Stomach (tissue), 9 donors: ENCODE data around the gene NFYA. TPM values are rescaled to one million over a fixed set of nuclear protein-coding genes. Genes with fewer than 3 reads are reported as not detected.

Experiments
- DNase-seq, 2 donors: peaks; one replicate each; pipeline versions ENCODE4 v3.0.0 to v3.0.0-alpha.2; 2013 to 2019
- H3K27ac ChIP-seq, 5 donors: fragments of 200-600 bp in 4 of 5; sonication (generic) in 4 of 5; one replicate each; pipeline ENCODE4 v1.5.1; 2013 to 2019; ENCODE audit warnings: mild to moderate bottlenecking in 1 of 5, moderate library complexity in 1 of 5
- H3K27me3 ChIP-seq, 3 donors: fragments of 200-600 bp; sonication (generic); one replicate each; pipeline ENCODE4 v1.5.1; 2017 to 2019; ENCODE audit warnings: mixed run types in 1 of 3
- H3K36me3 ChIP-seq, 4 donors: fragments of 200-600 bp; sonication (generic); 1 replicate in 3 of 4; 2 replicates in 1 of 4; pipeline ENCODE4 v1.5.1; 2016 to 2019
- H3K4me1 ChIP-seq, 4 donors: fragments of 200-600 bp; sonication (generic); one replicate each; pipeline ENCODE4 v1.5.1; 2016 to 2019
- H3K4me3 ChIP-seq, 4 donors: fragments of 200-600 bp; sonication (generic) in 3 of 4; one replicate each; pipeline ENCODE4 v1.5.1; 2016 to 2019; ENCODE audit warnings: mild to moderate bottlenecking in 1 of 4
- H3K9me3 ChIP-seq, 4 donors: fragments of 200-600 bp; sonication (generic); one replicate each; pipeline ENCODE4 v1.5.1; 2016 to 2019
- EP300 ChIP-seq: sonication (generic); formaldehyde crosslinking; IDR thresholded peaks from one replicate; pipeline ENCODE4 v1.6.1; 2017; ENCODE audit warnings: antibody characterized with exemption
- POLR2A ChIP-seq, 4 donors: fragments of 450-650 bp; IDR thresholded peaks; one replicate each; pipeline ENCODE4 v1.6.1; 2016; ENCODE audit warnings: antibody characterized with exemption in 4 of 4, control low read depth in 2 of 4, mild to moderate bottlenecking in 1 of 4, moderate library complexity in 1 of 4
- POLR2AphosphoS5 ChIP-seq, 3 donors: sonication (generic); formaldehyde crosslinking; IDR thresholded peaks; one replicate each; pipeline ENCODE4 v1.6.1; 2016; ENCODE audit warnings: antibody characterized with exemption in 3 of 3
- WGBS, 5 donors: extraction: QIAGEN DNeasy Blood & Tissue Kit in 3 of 5; methylation state at CpG; one replicate each; pipeline versions ENCODE4 v1.1.5 to v1.1.7; 2013 to 2018; 5-methylcytosine and 5-hydroxymethylcytosine counted together
- intact Hi-C: fragments of 100-400 bp; cut with DNase I; formaldehyde crosslinking; loops from one replicate; pipeline ENCODE4 v1.15.1; 2023; ENCODE audit warnings: low total_unique reads
- polyA plus RNA-seq, 3 donors: library from polyadenylated mRNA; stranded (reverse); fragments of 200-250 nt; gene quantifications; one replicate each; pipeline ENCODE4 v1.2.3, GENCODE V29; 2013
- total RNA-seq, 5 donors: library from RNA; depleted of rRNA; stranded (reverse); fragments of >200 nt; gene quantifications; one replicate each; pipeline versions ENCODE4 v1.1.0 to v1.2.3, GENCODE V29; 2014 to 2016
- TF ChIP-seq, protein P1 (sequence below), 7 experiments: fragments of 450-650 bp in 4 of 7; fragments of 200-600 bp in 3 of 7; sonication (generic) in 3 of 7; IDR thresholded peaks; one replicate each; pipeline ENCODE4 v1.5.1; 2016 to 2019; ENCODE audit warnings: antibody characterized with exemption in 7 of 7, control low read depth in 2 of 7, mild to moderate bottlenecking in 1 of 7
- donor health status: healthy with polysubstance abuse.
- donor health status: Bipolar disorder and iron deficiency.
- donor health status: healthy.

The NFYA gene
- total and polyA plus RNA-seq, 8 donors = 5.0 to 35.0 (median 13.4) TPM

- Histone ChIP-seq H3K4me3 (no peak overlapping the region), H3K36me3 (peaks cover 0 to 51% (median 34%) of the 10 kb centered on the region in 4 donors), H3K4me1 (no peaks in the 10 kb centered on the region), H3K27ac (no peak overlapping the region), H3K9me3 (no peaks in the 10 kb centered on the region), H3K27me3 (no peaks in the 10 kb centered on the region)
- WGBS, 5 donors = 87 to 92% (median 92%) methylated on average over 3 of the region's 3 CpGs
- TF ChIP-seq, protein P1, sequence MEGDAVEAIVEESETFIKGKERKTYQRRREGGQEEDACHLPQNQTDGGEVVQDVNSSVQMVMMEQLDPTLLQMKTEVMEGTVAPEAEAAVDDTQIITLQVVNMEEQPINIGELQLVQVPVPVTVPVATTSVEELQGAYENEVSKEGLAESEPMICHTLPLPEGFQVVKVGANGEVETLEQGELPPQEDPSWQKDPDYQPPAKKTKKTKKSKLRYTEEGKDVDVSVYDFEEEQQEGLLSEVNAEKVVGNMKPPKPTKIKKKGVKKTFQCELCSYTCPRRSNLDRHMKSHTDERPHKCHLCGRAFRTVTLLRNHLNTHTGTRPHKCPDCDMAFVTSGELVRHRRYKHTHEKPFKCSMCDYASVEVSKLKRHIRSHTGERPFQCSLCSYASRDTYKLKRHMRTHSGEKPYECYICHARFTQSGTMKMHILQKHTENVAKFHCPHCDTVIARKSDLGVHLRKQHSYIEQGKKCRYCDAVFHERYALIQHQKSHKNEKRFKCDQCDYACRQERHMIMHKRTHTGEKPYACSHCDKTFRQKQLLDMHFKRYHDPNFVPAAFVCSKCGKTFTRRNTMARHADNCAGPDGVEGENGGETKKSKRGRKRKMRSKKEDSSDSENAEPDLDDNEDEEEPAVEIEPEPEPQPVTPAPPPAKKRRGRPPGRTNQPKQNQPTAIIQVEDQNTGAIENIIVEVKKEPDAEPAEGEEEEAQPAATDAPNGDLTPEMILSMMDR (IDR thresholded peaks at IDR 0.05) = no peak
- intact Hi-C loops = no loop called here
- DNase-seq = no peak
Measured at GRCh38 chr6:41135062-41135832, 62.5 kb downstream of the NFYA start.

DNA sequence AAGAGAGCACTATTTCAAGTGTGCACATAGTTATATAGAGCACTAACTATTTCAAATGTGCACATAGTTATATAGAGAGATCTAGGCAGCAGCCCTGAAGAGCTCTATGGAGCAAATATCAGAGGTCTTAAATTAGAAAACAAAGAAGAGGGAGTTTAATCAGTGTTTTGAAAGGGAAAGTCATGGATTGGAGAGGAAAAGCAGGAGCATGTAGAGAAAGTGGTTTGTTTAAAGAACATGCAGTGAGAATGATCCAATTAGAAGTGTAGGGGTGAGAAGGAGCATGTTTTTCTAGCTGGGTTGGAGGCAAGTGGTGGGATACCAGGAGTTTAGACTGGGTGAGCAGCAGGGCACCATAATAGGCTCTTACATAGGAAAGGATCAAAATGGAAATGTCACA lies 64.1 kb downstream of the NFYA start:
- no peak overlapping the region for H3K27ac ChIP-seq
- H3K4me3 ChIP-seq = no peak overlapping the region
- H3K9me3 ChIP-seq = no peaks in the 10 kb centered on the region
- peaks cover 0 to 62% (median 47%) of the 10 kb centered on the region in 4 donors for H3K36me3 ChIP-seq
- TF ChIP-seq POLR2A (IDR thresholded peaks at IDR 0.05) (no peak), POLR2AphosphoS5 (IDR thresholded peaks at IDR 0.05) (no peak), EP300 (no peak)
- TF ChIP-seq, protein P1 (IDR thresholded peaks at IDR 0.05) = no peak
- no peak for DNase-seq
- no peaks in the 10 kb centered on the region for H3K4me1 ChIP-seq
- intact Hi-C loops = no loop called here
- no peaks in the 10 kb centered on the region for H3K27me3 ChIP-seq

GRCh38 chr6:41147917-41148316 lies 75.1 kb downstream of the NFYA start:
- WGBS, 5 donors = 92 to 100% (median 98%) methylated on average over 1 of the region's 1 CpG
- no peak overlapping the region for H3K4me3 ChIP-seq
- no peak overlapping the region for H3K27ac ChIP-seq
- H3K36me3 ChIP-seq = peaks cover 0 to 14% (median 4%) of the 10 kb centered on the region in 4 donors
- H3K4me1 ChIP-seq = no peaks in the 10 kb centered on the region
- no peaks in the 10 kb centered on the region for H3K27me3 ChIP-seq
- TF ChIP-seq, protein P1 (IDR thresholded peaks at IDR 0.05) = no peak
- TF ChIP-seq POLR2A (IDR thresholded peaks at IDR 0.05) = no peak
- no peak for TF ChIP-seq POLR2AphosphoS5 (IDR thresholded peaks at IDR 0.05)
- TF ChIP-seq EP300 = no peak
- intact Hi-C loops = no loop called here
- no peaks in the 10 kb centered on the region for H3K9me3 ChIP-seq
- no peak for DNase-seq

Other genes with a start within 250 kb of the NFYA start
- 10 to 100 TPM in 4 of 5 donors, 1 to 10 TPM in 1; 2.3 to 84.8 (median 58.3) TPM for gene UNC5CL, start 33.8 kb upstream of the NFYA start, total RNA-seq
- gene UNC5CL, start 33.8 kb upstream of the NFYA start, polyA plus RNA-seq = 10 to 100 TPM in 1 of 3 donors, 1 to 10 TPM in 2; 4.4 to 13.0 (median 9.7) TPM
- not detected for gene TSPO2, start 30.5 kb upstream of the NFYA start, total RNA-seq
- 1 to 10 TPM in 1 of 3 donors, under 1 TPM in 2; 0.15 to 1.4 (median 0.92) TPM for gene TSPO2, start 30.5 kb upstream of the NFYA start, polyA plus RNA-seq
- 10 to 100 TPM in 1 of 5 donors, 1 to 10 TPM in 1, not detected in 3; 7.2 to 12.6 TPM for gene APOBEC2, start 19.8 kb upstream of the NFYA start, total RNA-seq
- gene APOBEC2, start 19.8 kb upstream of the NFYA start, polyA plus RNA-seq = 10 to 100 TPM in 2 of 3 donors, 1 to 10 TPM in 1; 7.6 to 36.7 (median 11.3) TPM
- gene OARD1, start 618 bp upstream of the NFYA start, total RNA-seq = 10 to 100 TPM in 3 of 5 donors, 1 to 10 TPM in 2; 1.2 to 39.7 (median 26.4) TPM
- gene OARD1, start 618 bp upstream of the NFYA start, polyA plus RNA-seq = 10 to 100 TPM; 36.1 to 69.0 (median 36.6) TPM
- gene TREML1, start 81.4 kb downstream of the NFYA start, total RNA-seq = not detected
- gene TREML1, start 81.4 kb downstream of the NFYA start, polyA plus RNA-seq = not detected
- 10 to 100 TPM in 1 of 5 donors, not detected in 4; 19.9 TPM for gene TREM2, start 90.1 kb downstream of the NFYA start, total RNA-seq
- 1 to 10 TPM in 2 of 3 donors, under 1 TPM in 1; 0.23 to 5.0 (median 1.5) TPM for gene TREM2, start 90.1 kb downstream of the NFYA start, polyA plus RNA-seq
- under 1 TPM in 1 of 5 donors, not detected in 4; 0.37 TPM for gene TREML2, start 128.2 kb downstream of the NFYA start, total RNA-seq
- under 1 TPM in 2 of 3 donors, not detected in 1; 0.08 to 0.12 TPM for gene TREML2, start 128.2 kb downstream of the NFYA start, polyA plus RNA-seq
- gene TREML4, start 155.4 kb downstream of the NFYA start, total RNA-seq = not detected
- not detected for gene TREML4, start 155.4 kb downstream of the NFYA start, polyA plus RNA-seq
- 1 to 10 TPM in 1 of 5 donors, not detected in 4; 1.7 TPM for gene TREM1, start 213.7 kb downstream of the NFYA start, total RNA-seq
- 1 to 10 TPM in 1 of 3 donors, under 1 TPM in 1, not detected in 1; 0.10 to 7.7 TPM for gene TREM1, start 213.7 kb downstream of the NFYA start, polyA plus RNA-seq